Astrocyte of the spinal cord (primary cell): Measurements from ENCODE around the gene TSC1.

Experiments used
- DNase-seq: peaks from one replicate; pipeline ENCODE4 v3.0.0; 2011; ENCODE audit warnings: low read depth, low spot score
- H3K4me3 ChIP-seq: 2 replicates; pipeline ENCODE4 v1.5.1; 2011; ENCODE audit warnings: low read depth, mild to moderate bottlenecking, low read length, moderate library complexity
- in situ Hi-C: cut with HindIII; loops from 2 replicates; pipeline ENCODE4 v1.10.0; 2017; ENCODE audit warnings: low sequenced_read_pairs
- TF ChIP-seq, protein P1 (sequence below): IDR thresholded peaks from 2 replicates; pipeline ENCODE4 v1.5.1; 2012; ENCODE audit warnings: low read depth, mild to moderate bottlenecking, low read length, inconsistent platforms

TSC1 gene

DNA sequence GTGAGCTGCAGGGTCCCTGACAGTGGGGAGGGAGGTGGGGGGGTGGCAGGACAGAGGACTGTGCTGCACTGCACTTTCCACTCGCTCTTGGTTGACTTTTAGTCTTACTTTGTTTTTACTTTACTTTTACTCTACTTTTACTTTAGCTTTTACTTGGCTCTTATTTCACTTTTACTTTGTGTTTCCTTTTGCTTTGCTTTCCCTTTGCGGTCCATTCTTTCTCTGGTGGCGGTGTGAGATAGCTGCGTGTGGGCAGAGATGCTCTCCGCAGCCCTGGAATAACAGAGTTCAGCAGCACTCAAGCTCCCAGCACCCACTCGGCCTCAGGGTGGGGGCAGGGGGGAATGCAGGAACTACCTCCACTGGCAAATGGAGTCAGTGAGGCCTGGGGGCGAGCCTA lies 71.0 kb downstream of the TSC1 start:
- no peak for DNase-seq
- in situ Hi-C loops: no loop called here
- H3K4me3 ChIP-seq: no peak overlapping the region
- TF ChIP-seq, protein P1, sequence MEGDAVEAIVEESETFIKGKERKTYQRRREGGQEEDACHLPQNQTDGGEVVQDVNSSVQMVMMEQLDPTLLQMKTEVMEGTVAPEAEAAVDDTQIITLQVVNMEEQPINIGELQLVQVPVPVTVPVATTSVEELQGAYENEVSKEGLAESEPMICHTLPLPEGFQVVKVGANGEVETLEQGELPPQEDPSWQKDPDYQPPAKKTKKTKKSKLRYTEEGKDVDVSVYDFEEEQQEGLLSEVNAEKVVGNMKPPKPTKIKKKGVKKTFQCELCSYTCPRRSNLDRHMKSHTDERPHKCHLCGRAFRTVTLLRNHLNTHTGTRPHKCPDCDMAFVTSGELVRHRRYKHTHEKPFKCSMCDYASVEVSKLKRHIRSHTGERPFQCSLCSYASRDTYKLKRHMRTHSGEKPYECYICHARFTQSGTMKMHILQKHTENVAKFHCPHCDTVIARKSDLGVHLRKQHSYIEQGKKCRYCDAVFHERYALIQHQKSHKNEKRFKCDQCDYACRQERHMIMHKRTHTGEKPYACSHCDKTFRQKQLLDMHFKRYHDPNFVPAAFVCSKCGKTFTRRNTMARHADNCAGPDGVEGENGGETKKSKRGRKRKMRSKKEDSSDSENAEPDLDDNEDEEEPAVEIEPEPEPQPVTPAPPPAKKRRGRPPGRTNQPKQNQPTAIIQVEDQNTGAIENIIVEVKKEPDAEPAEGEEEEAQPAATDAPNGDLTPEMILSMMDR: no peak

DNA sequence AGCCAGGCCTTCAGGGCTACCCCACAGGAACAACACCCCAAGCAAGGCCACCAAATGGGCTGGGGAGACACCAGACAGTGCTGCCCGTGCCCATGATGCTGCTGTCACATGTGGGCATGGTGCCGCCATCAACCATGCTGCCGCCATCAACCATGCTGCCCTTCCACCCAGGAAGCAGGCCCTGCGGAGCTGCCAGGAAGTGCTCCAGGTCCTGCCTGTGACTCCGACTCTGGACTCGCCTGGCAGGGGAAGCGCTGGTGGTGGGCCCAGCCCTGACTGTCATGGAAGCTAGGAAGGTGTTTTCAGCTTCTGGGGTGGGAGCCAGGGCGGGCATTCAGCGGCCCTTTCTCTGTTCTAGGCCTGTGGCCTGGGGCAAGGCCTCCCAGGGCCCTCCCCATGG lies 75.2 kb downstream of the TSC1 start:
- in situ Hi-C loops: no loop called here
- TF ChIP-seq, protein P1: no peak
- no peak overlapping the region for H3K4me3 ChIP-seq
- no peak for DNase-seq

DNA sequence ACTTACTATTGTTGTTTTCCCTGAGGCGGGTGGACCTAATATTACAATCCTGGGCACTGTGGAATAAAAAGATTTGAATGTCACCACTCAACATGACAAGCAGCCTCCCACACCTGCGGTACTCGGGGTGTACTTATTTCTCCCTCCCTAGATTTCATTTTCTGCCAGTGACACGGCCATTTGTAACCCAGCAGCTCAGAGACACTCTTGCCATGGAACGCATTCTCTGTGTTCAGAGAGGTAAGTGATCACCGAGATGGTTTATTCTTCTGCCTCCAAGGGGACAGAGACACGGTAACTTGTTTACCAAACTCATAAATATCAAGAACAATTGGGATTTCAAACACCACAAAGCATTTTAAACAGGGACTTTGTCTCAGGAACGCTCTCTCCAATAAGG lies 77.5 kb downstream of the TSC1 start:
- in situ Hi-C loops: no loop called here
- H3K4me3 ChIP-seq: no peak overlapping the region
- DNase-seq: no peak
- TF ChIP-seq, protein P1: no peak

DNA sequence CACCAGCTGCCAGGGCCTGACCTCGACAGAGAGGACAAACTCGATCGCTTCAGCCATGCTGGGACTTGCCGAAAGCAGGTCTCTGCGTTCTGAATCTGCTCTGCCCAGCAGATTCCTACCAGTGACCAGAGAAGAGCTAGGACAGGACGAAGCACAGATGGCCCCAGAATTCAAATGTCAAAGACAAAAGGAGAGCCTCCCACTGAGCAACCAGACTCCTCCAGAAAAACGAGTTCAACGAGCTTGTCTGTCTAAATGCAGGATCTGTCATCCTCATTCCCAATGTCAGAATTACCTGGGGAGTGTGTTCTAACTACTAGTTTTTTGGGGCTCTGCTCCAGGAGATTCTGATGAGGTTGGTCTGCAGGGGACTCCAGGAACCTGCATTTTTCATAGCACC lies 79.7 kb downstream of the TSC1 start:
- H3K4me3 ChIP-seq: no peak overlapping the region
- no peak for DNase-seq
- in situ Hi-C loops: no loop called here
- TF ChIP-seq, protein P1: no peak

DNA sequence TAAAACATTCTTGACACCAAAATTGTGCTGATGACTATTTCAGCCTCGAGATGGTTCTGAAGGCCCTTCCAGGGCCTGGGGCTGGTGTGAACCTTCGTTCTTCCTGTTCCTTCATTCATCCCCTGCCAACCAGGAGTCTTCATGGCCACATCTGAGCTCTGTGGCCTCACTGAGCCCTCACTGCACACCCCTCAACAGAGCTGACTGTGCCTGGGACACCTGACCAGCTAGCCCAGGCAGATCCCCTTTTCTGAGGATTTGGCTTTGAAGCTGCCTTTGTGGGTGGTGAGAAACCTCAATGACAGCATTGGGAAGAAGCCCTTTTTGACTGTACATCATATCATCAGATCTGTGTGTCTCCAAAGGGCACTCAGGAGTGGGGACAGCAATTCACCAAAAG lies 80.1 kb downstream of the TSC1 start:
- in situ Hi-C loops: no loop called here
- no peak overlapping the region for H3K4me3 ChIP-seq
- no peak for DNase-seq
- TF ChIP-seq, protein P1: no peak

DNA sequence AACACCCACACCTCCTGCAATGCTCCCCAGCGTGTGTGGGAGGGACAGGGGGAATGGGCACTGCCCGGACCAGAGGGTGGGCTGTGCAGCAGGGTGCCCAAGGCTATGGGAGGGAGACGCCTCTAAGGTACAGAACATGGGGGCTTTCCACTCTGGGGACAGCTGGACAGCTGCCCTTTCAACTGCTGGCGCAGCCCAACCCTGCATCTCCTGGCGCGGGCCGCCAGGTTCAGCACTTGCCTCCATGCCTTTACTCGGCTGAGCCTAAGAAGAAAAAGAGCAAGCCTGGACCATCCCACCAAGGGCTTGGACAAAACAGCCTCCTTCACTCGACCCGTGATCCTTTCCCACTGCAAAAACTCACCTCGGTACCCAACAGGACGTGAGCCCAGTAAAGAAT lies 81.3 kb downstream of the TSC1 start:
- in situ Hi-C loops: no loop called here
- no peak for DNase-seq
- no peak overlapping the region for H3K4me3 ChIP-seq
- TF ChIP-seq, protein P1: no peak

DNA sequence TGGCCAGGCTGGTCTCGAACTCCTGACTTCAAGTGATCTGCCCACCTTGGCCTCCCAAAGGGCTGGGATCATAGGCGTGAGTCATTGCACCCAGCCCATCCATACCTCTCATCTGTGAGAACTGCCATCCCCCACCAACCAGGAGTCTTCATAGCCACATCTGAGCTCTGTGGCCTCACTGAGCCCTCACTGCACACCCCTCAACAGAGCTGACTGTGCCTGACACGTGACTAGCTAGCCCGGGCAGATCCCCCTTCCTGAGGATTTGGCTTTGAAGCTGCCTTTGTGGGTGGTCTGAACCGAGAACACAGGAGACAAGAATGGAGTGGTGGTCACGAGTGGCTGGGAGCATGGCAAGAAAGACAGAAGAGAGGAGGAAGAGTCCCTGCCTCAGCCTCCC lies 81.9 kb downstream of the TSC1 start:
- TF ChIP-seq, protein P1: no peak
- DNase-seq: no peak
- in situ Hi-C loops: no loop called here
- no peak overlapping the region for H3K4me3 ChIP-seq
